HG02798 (cell line): ENCODE measurements around the gene INTS1.

Experiments
- ATAC-seq: cut with Tn5 transposase; IDR thresholded peaks from one replicate; pipeline ENCODE4 v1.9.1; 2021; ENCODE audit warnings: mild to moderate bottlenecking; ENCODE audit not compliant: unreplicated experiment, poor library complexity

The INTS1 gene

GRCh38 chr7:1493571-1493970 lies 10.6 kb downstream of the INTS1 start:
- no peak for ATAC-seq

DNA sequence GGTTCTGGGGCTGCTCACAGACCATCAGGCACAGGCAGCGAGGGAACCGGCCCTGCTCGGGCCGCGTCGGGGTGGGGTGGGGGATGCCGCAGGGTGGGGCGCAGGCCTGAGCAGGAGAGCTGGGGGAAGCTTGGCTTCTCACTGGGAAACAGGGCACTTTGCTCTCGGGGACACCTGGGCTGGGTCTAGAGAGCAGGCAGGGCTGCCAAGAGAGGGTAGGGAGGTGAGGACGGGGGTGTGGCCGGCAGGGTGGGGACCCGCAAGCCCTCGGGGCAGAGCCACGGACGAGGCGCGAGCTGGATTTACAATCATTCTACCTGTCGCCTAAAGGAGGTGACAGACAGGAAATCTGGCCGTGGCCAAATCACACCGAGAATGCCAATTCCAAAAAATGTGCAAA lies 11.1 kb downstream of the INTS1 start:
- no peak for ATAC-seq

DNA sequence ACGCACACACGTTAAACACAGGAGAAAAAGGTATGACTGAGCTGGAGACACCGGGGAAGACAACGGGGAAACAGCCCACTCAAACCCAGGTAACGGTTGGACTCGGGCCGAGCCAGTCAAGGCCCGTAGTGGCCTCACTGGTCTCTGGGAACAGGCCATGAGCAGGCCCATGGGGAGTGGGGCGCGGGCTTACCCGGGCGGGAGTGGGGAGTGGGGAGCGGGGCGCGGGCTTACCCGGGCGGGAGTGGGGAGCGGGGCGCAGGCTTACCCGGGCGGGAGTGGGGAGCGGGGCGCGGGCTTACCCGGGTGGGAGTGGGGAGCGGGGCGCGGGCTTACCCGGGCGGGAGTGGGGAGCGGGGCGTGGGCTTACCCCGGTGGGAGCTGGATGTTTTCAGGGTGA lies 11.5 kb downstream of the INTS1 start:
- no peak for ATAC-seq

- ATAC-seq = no peak
These were observed 12.0 kb downstream of the INTS1 start for GRCh38 chr7:1492221-1492620.

- no peak for ATAC-seq
These were observed 13.4 kb downstream of the INTS1 start for GRCh38 chr7:1490837-1491236.

- no peak for ATAC-seq
These were observed 14.9 kb downstream of the INTS1 start for GRCh38 chr7:1489336-1489735.

DNA sequence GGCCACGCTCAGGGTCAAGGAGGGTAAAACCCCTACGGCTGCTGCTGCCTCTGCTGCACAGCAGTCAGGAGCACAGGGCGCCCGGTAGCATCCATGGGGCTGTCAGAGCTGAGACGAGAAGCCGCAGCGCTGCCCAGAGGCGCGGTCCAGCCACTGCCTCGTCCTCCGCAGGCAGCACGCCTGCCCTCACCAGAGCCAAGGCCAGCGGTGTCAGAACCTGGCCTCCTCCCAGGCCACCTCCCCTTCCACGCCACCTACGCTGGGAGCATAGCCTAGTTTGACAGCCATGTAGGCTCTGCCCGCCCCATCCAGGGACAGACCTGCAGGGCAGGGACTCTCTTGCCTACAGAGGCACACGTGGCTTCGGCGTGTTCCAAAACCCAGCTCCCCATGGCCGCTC lies 16.2 kb downstream of the INTS1 start:
- ATAC-seq = no peak

GRCh38 chr7:1487466-1487865 lies 16.7 kb downstream of the INTS1 start:
- ATAC-seq = no peak

DNA sequence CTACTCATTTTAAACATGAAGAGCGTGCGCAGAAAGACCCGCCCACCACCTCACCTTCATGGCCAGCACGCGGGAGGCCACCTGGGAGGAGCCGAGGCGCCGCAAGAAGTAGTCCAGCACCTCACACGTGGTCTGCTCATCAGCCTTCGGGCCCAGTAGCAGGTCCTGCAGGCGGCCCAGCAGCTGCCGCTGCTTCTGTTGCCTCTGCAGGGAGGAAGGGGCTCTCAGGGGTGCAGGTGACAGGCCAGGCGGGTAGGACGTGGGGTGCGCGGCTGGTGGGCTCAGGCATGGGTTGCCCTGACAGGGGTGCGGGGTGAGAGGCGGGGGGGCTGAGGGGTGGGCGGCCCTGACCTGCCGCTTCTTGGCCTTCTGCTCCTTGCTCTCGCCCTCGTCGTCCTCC lies 17.6 kb downstream of the INTS1 start:
- ATAC-seq = no peak

DNA sequence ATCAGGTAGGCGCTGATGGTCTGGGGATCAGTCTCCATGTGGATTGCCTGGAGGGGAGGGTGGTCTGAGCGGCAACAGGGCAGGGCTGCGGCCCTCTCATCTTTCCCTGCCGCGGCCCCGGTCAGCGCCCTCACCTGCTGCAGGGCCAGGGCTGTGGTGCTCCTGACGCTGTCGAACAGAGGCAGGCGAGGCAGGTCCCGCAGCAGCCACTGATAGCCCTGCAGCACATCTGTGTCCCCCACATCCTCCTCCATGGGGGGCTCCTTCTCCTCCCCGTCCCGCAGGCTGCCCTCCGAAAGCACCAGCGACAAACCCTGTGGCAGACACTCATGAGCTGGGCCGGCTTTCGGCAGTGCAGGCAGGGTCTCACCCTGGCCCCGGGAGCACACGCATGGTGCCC lies 19.0 kb downstream of the INTS1 start:
- no peak for ATAC-seq

GRCh38 chr7:1484569-1484968 lies 19.6 kb downstream of the INTS1 start:
- no peak for ATAC-seq

- no peak for ATAC-seq
These were observed 20.4 kb downstream of the INTS1 start for GRCh38 chr7:1483536-1484505.

- no peak for ATAC-seq
These were observed 21.1 kb downstream of the INTS1 start for GRCh38 chr7:1483079-1483478.

GRCh38 chr7:1481300-1481699 lies 22.9 kb downstream of the INTS1 start:
- ATAC-seq = no peak

DNA sequence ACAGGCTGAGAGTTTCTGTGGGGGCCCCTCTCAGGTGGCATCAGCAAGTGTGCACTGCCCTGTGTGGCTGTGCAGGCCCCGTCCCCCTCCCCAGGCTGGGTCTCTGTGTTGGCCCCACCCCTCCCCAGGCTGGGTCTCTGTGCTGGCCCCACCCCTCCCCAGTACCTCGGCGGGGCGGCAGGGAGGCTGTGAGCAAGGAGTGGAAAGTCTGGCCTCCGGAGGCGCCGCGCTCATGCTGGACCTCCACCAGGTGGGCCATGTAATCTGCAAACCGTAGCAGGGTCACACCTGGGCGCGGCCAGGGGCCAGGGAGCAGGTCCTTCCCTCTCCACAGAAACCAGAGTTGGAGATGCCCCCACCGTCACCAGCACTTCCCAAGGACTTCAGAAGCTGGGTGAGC lies 23.5 kb downstream of the INTS1 start:
- no peak for ATAC-seq

GRCh38 chr7:1479287-1479686 lies 24.9 kb downstream of the INTS1 start:
- ATAC-seq = no peak

GRCh38 chr7:1478480-1478879 lies 25.7 kb downstream of the INTS1 start:
- ATAC-seq = no peak

DNA sequence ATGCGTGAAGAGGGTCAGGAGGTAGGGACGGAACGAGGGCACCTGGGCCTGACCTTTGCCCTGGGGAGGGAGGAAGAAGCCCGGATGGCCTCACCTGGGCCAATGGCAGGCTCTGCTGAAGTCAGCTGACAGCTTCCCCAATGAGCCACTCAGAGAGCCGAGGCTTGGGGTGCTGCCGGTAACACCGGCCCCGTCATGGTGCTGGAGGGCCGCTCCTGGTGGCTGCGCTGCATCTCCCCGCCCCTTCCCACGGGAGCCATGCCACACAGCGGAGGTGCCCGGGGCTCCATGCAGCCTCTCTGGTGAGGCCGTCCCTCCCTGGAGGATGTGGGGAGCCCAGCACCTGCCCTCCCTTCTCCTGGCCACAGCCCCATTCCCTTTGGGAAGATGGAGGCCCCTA lies 27.3 kb downstream of the INTS1 start:
- ATAC-seq = no peak

DNA sequence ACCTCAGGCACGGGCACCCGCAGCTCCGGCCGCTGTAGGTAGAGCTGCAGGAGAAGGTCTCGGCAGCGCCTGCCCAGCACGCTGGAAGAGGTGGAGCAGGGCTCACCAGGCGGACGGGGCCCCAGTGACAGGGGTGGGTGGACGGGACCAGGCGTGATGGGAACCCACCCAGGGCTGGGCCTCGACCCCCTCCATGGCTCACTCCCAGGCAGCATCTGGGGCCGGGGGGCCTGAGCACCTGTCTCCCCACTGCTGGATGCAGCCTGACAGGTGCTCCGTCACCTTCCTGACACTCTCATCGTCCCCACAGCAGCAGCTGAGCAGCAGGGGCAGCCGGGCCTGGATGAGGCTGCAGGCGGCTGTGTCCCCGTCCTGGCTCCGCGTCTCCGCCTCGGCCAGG lies 28.2 kb downstream of the INTS1 start:
- ATAC-seq = no peak

- ATAC-seq = no peak
These were observed 28.8 kb downstream of the INTS1 start for GRCh38 chr7:1475393-1475792.

- no peak for ATAC-seq
These were observed 29.5 kb downstream of the INTS1 start for GRCh38 chr7:1474736-1475135.

DNA sequence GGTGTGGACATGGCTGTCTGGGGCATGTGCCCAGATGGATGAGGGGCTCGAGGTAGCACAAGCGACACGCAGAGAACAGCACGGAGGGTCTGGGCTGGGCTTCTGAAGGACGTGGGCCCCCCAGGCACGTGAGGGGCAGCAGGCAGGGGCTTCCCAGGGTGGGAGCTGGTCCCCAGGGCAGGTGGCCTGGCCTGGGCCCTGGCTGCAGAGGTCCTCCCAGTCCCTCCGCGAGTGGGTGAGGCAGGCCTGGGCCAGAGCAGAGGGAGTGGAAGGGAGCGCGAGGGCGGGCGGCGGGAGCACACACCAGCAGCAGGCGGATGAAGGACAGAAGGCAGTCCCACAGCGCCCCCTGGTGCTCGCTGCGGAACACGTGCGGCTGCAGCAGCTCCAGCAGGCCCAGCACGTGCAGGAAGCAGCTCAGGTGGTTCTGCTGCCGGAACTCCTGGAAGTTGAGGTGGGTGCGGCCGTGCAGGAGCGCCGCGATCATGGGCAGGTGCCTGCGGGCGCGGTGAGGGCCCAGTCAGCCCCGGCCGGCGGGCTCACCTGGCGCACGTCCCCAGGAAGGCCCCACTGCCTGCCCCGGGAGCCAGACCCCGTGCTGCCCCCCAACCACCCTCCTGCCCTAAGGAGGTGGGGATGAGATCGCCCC lies 30.2 kb downstream of the INTS1 start:
- peak; percentile 45 for ATAC-seq
